AG04449 (cell line): Measurements from ENCODE around the gene DNAH17.

ENCODE experiments used
- CTCF ChIA-PET: fragments of 350-600 bp; formaldehyde crosslinking; extraction: SDS; loops from one replicate; lab custom pipeline; 2021; ENCODE audit warnings: antibody characterized with exemption; lab: Yijun Ruan, JAX
- POLR2A ChIA-PET: fragments of 400-600, 350-600 bp; formaldehyde crosslinking; extraction: SDS; loops from one replicate; lab custom pipeline; 2020; ENCODE audit warnings: antibody characterized with exemption, inconsistent platforms; lab: Yijun Ruan, JAX
- DNase-seq: peaks from one replicate; pipeline ENCODE4 v3.0.0-alpha.2; 2010; ENCODE audit warnings: low read depth, low spot score
- H3K4me3 ChIP-seq: 2 replicates; pipeline ENCODE4 v1.5.1; 2011; ENCODE audit warnings: low read depth, mild to moderate bottlenecking, control low read depth, low read length
- TF ChIP-seq, protein P1 (sequence below): IDR thresholded peaks from one replicate; pipeline ENCODE4 v1.5.1; 2011; ENCODE audit warnings: mild to moderate bottlenecking, moderate library complexity, low read length, control low read depth, inconsistent platforms; ENCODE audit not compliant: insufficient read depth; ENCODE audit errors: missing control alignments

Gene DNAH17

DNA sequence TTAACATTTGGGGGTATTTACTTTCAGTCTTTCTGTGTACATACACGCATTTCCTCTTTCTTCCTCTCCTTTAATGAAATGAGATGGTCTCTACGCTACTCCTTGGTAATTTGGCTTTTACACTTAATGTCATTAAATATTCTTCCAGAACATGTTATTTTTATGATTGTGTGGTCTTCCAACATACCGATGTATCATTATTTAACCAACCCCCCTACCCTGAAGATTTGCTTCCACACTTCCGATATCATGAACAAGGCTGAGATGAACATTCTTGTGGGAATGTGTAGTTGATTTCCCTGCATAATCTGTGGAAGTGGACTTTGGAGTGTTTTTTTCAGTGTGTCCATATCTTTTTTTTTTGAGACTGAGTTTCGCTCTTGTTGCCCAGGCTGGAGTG is 201.0 kb downstream of the DNAH17 start:
- no peak for DNase-seq
- CTCF ChIA-PET = interaction anchor here (0.6 to 9.3 kb wide), 7 partner anchors 8 to 125 kb away, joined by 3 to 120 read pairs (median 4); no protein-coding TSS in a partner anchor
- TF ChIP-seq, protein P1, sequence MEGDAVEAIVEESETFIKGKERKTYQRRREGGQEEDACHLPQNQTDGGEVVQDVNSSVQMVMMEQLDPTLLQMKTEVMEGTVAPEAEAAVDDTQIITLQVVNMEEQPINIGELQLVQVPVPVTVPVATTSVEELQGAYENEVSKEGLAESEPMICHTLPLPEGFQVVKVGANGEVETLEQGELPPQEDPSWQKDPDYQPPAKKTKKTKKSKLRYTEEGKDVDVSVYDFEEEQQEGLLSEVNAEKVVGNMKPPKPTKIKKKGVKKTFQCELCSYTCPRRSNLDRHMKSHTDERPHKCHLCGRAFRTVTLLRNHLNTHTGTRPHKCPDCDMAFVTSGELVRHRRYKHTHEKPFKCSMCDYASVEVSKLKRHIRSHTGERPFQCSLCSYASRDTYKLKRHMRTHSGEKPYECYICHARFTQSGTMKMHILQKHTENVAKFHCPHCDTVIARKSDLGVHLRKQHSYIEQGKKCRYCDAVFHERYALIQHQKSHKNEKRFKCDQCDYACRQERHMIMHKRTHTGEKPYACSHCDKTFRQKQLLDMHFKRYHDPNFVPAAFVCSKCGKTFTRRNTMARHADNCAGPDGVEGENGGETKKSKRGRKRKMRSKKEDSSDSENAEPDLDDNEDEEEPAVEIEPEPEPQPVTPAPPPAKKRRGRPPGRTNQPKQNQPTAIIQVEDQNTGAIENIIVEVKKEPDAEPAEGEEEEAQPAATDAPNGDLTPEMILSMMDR = no peak
- no peak overlapping the region for H3K4me3 ChIP-seq
- POLR2A ChIA-PET = interaction anchor here (1.0 to 4.9 kb wide), 5 partner anchors 15 to 36 kb away, joined by 3 to 33 read pairs (median 4); partner anchors contain the start of gene SOCS3

DNA sequence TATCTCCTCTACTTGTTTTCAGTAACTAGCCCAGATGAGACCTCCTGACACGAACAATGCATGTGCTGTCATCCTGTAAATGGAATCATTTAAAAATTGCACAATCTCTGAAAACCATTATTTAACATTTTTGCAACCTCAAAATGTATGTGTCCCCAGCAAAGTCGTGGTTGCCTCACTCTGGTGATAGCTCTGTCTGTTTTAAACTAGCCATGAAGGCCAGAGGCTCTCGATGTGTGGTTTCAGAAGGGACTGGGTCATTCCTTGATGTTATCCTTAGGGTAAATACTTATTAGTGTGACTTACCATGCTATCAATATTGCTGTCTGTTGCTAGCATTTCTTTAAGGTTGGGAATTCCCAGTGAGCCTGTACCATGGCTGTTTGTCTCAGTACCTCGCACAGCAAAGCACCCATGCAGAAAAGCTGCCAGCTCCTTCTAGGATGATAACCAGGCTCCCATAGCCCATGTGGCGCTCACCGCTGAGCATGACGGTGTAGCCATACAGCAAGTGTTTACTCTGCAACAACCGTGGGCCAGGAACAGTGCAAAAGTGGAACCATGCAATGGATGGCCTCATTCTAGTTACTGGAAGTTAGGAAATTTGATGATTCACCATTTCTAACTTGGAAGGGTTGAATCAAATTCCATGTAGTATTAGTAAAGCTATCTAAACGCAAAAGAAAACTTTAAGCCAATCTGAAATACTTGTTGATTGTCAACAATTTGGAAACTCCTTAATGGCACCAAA is 201.6 kb downstream of the DNAH17 start:
- POLR2A ChIA-PET = interaction anchor here (1.0 to 4.9 kb wide), 6 partner anchors 15 to 36 kb away, joined by 3 to 33 read pairs (median 4); partner anchors contain the start of gene SOCS3
- no peak for DNase-seq
- H3K4me3 ChIP-seq = no peak overlapping the region
- TF ChIP-seq, protein P1 = no peak
- CTCF ChIA-PET = interaction anchor here (0.6 to 9.3 kb wide), 8 partner anchors 9 to 125 kb away, joined by 3 to 120 read pairs (median 4); no protein-coding TSS in a partner anchor

DNA sequence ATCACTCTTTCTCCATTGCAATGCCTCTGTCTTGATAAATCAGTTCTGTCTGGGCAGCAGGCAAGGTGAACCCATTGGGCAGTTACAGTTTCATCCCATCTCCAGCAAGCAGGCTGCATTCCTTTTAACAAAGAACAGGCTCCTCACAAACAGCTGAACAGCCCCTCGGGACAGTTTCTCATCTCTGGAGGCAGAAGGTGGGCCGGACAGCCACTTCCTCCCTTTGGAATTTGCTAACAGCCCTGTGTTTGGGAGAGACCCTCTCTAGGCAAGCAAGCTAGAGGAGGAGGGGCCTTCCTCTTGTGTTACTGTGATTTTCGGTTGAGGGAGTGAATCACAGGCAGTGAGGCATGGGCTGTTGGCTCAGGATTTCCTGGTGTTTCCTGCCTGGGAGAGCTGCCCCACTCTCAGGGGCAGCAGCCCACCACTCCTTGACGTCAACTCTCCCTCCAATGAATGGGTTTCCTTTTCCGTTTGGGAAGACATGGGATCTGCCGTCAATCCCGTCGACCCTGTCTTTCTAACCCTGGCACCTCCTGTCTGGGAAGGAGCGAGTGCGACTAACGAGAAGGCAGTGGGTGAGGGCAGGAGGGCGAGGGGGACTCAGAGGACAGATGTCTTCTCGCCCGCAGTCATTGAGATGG is 202.4 kb downstream of the DNAH17 start:
- H3K4me3 ChIP-seq = no peak overlapping the region
- CTCF ChIA-PET = interaction anchor here (1.2 to 9.3 kb wide), 6 partner anchors 9 to 124 kb away, joined by 3 to 120 read pairs (median 6); no protein-coding TSS in a partner anchor
- TF ChIP-seq, protein P1 = no peak
- POLR2A ChIA-PET = interaction anchor here (1.1 to 4.9 kb wide), 5 partner anchors 15 to 35 kb away, joined by 4 to 33 read pairs (median 5); partner anchors contain the start of gene SOCS3
- no peak for DNase-seq

DNA sequence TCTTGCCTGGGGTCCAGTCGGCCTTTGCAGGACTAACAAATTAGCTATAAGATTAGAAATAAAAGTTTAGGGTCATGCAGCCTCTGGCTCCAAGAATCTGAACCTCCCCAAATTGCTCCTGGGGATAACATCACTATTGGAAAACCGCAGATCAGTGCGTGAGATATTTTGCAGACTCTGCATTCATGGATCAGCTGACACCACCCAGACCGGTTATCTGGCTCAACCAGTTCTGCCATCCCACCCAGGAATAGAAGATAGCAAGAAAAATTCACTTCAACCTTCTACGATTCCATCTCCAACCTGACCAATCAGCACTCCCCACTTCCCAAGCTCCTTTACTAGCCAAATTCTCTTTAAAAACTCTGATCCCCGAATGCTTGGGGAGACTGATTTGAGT is 203.0 kb downstream of the DNAH17 start:
- no peak for DNase-seq
- H3K4me3 ChIP-seq = no peak overlapping the region
- TF ChIP-seq, protein P1 = no peak
- CTCF ChIA-PET = interaction anchor here (1.3 to 9.3 kb wide), 4 partner anchors 10 to 48 kb away, joined by 4 to 120 read pairs (median 18); no protein-coding TSS in a partner anchor
- POLR2A ChIA-PET = interaction anchor here (1.1 to 4.9 kb wide), 3 partner anchors 15 to 22 kb away, joined by 5 to 33 read pairs (median 6); partner anchors contain the start of gene SOCS3
